ENCODE measurements around the gene ARHGEF1. TPM values are rescaled to one million over a fixed set of nuclear protein-coding genes. Genes with fewer than 3 reads are reported as not detected.
"Not testable (repeated sequence)": the region's sequence is repeated elsewhere in the genome, so short reads cannot be mapped to it uniquely, and the experiment has no call there.

The ARHGEF1 gene
- total RNA-seq, 1 donor from 2014 or later: 27.9 TPM

GRCh38 chr19:41863209-41863931 lies 19.6 kb upstream of the ARHGEF1 start:
- no peak for DNase-seq (ENCODE audit: low read depth in 2 of 2)

DNA sequence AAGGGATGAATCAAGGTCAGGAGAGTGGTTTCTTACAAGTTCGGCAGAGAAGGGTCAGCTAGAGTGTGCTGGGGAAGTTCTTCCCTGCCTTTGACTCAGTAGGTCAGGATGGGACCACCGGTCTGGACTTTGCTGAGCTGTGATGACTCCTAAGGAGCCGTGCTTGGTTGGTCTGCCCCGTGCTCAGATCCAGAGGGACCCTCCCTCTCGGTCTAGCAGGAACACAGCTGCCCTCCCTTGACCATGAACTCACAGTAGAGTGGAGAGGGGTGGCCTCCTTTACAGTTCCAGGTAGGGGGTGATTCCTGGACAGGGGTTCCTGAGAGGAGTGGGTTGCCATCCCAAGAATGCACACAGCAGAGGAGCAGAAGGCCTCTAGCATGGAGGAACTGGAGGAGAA lies 18.6 kb upstream of the ARHGEF1 start:
- DNase-seq (ENCODE audit: low read depth in 2 of 2): no peak

GRCh38 chr19:41866284-41866683 lies 16.7 kb upstream of the ARHGEF1 start:
- DNase-seq (ENCODE audit: low read depth in 2 of 2): no peak

- DNase-seq (ENCODE audit: low read depth in 2 of 2): no peak
Observed at GRCh38 chr19:41868120-41868988, 14.6 kb upstream of the ARHGEF1 start.

DNA sequence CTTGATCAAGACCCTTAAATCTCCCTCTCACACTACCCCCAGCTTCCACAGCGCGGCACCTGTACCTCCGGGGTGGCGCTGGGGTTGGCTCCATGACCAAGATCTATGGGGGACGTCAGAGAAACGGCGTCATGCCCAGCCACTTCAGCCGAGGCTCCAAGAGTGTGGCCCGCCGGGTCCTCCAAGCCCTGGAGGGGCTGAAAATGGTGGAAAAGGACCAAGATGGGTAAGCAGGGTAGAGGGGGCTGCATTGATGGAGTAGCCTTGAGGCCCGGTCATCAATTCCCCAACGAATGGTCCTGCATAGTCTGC lies 14.0 kb upstream of the ARHGEF1 start:
- no peak for DNase-seq (ENCODE audit: low read depth in 2 of 2)

- no peak for DNase-seq (ENCODE audit: low read depth in 2 of 2)
Observed at GRCh38 chr19:41869374-41869955, 13.5 kb upstream of the ARHGEF1 start.

GRCh38 chr19:41870401-41870873 lies 12.5 kb upstream of the ARHGEF1 start:
- DNase-seq (ENCODE audit: low read depth in 2 of 2): no peak

DNA sequence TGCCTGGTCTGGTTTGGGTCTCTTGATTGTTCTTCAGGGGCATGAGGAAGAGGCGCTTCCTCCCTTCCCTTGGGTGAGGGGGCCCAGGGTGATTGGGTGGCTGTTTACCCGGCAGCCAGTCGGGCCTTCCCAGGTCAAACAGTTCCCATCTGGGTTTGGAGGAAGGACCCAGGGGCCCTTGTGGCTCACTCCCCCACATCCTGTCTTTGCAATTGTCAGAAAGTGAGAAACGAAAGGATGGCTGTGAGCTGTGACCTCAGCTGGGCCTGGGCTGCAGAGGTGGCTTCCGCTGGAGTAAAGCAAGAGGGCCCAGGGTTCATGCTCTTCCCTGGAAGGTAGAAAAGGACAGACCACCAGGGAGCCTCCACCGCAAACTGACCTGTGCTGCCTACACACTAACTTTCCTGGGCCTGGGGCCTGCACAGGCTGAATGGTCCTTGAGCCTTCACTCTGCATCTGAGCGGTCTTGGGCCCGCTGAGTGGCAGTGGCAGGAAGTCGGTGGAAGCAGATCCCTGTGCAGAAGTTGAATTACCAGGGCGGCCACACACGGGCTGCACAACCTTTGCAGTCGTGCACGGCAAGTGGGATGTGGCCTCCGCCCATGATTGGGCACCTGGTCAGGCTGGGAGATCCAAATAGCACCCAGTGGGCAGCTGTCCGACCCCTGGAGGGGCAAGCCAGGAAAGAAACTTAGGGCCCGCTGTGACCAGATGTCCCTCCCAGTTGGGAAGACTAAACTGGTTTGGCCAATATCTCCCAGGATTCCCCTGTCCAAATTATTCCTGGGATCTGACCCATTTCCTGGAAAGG lies 11.2 kb upstream of the ARHGEF1 start:
- DNase-seq (ENCODE audit: low read depth in 2 of 2): no peak

DNA sequence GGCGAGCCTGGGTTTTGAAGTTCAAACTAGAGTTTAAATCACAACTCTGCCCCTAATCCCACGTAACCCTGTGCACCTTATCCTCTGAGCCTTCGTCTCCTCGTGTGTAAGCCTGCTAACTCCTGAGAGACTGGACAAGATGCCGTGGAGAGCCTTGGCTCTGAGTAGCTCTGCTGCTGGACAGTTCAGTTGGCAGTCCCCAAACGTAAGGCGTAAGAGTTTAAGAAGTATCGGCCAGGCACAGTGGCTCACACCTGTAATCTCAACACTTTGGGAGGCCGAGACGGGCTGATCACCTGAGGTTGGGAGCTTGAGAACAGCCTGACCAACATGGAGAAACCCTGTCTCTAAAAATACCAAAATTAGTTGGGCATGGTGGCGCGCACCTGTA lies 10.6 kb upstream of the ARHGEF1 start:
- no peak for DNase-seq (ENCODE audit: low read depth in 2 of 2)

GRCh38 chr19:41872775-41873647 lies 10.0 kb upstream of the ARHGEF1 start:
- DNase-seq (ENCODE audit: low read depth in 2 of 2): peak in 1 of 2 donors; percentile 68

GRCh38 chr19:41875973-41876372 lies 7.0 kb upstream of the ARHGEF1 start:
- not testable (repeated sequence) for DNase-seq (ENCODE audit: low read depth in 2 of 2)

GRCh38 chr19:41876847-41877832 lies 5.8 kb upstream of the ARHGEF1 start, which contains the start of gene CD79A:
Gene CD79A (plus strand): TSS chr19:41877279. CDS start chr19:41877305, 26 bp downstream.
- no peak for DNase-seq (ENCODE audit: low read depth in 2 of 2)

GRCh38 chr19:41877916-41878905 lies 4.8 kb upstream of the ARHGEF1 start:
- DNase-seq (ENCODE audit: low read depth in 2 of 2): no peak

GRCh38 chr19:41879080-41879479 lies 3.9 kb upstream of the ARHGEF1 start:
- no peak for DNase-seq (ENCODE audit: low read depth in 2 of 2)

DNA sequence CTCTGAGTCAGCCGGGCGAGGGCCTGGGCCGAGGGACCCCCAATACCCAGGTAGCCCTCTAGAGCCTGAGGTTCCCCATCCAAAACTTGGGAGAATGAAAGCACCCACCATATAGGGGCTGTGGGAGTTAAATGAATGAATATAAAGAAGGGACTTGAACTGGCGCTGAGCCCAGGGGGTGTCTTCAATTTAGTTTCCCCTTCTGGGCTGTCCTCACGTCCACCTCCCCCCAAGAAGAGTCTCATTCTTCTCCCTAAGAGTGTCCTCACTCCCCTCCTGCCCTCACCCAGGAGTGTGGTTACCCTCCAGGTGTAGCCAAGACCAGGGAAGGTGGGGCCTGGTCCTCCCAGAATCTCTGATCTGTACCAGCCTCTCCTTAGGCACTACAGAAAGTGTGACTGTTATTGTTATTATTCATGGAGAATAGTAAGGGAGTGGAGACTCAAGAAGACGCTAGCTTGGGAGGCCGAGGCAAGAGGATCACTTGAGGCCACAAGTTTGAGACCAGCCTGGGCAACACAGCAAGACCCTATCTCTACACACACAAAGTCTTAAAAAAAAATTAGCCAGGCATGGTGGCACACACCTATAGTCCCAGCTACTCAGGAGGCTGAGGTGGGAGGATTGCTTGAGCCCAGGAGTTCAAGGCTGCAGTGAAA lies 3.2 kb upstream of the ARHGEF1 start:
- DNase-seq (ENCODE audit: low read depth in 2 of 2): no peak

GRCh38 chr19:41880329-41880708 lies 2.7 kb upstream of the ARHGEF1 start:
- no peak for DNase-seq (ENCODE audit: low read depth in 2 of 2)

- no peak for DNase-seq (ENCODE audit: low read depth in 2 of 2)
Observed at GRCh38 chr19:41883463-41883820, 458 bp downstream of the ARHGEF1 start.

Data from dermis microvascular lymphatic vessel endothelial cell (primary cell).